C4-2B (cell line): ENCODE data around the gene UTP3.

Experiments used
- CTCF ChIP-seq: fragments of 450-650 bp; conservative IDR thresholded peaks from 2 replicates; pipeline ENCODE4 v1.5.1; 2017; ENCODE audit warnings: mild to moderate bottlenecking
- ZFX ChIP-seq: fragments of 450-650 bp; IDR thresholded peaks from 2 replicates; pipeline ENCODE4 v1.6.1; 2017

GRCh38 chr4:70680934-70681333 is 7.4 kb upstream of the UTP3 start:
- TF ChIP-seq CTCF (no peak), ZFX (no peak)
